H1 (cell line): ENCODE measurements around the gene CTU1. TPM values are rescaled to one million over a fixed set of nuclear protein-coding genes. Genes with fewer than 3 reads are reported as not detected.

Source experiments
- CTCF ChIA-PET: fragments of 300-600 bp; sonication (Branson Sonifier 250); formaldehyde crosslinking; loops from one replicate; lab custom pipeline; 2021; ENCODE audit not compliant: partially characterized antibody; lab: Charles Lee
- POLR2A ChIA-PET: fragments of 300-600 bp; sonication (Branson Sonifier 250); formaldehyde crosslinking; loops from one replicate; lab custom pipeline; 2021; ENCODE audit warnings: inconsistent platforms; ENCODE audit not compliant: partially characterized antibody; lab: Charles Lee
- DNase-seq, 2 experiments: peaks; one replicate each; pipeline versions ENCODE4 v3.0.0 to v3.0.0-alpha.2; 2010 to 2022; ENCODE audit warnings: low spot score in 2 of 2, low read depth in 1 of 2, mixed read lengths in 1 of 2
- FAIRE-seq: peaks from 2 replicates; lab custom pipeline; 2011; peaks lifted over from hg19 to GRCh38; lab: Jason Lieb, UNC
- H2AFZ ChIP-seq: 2 replicates; pipeline ENCODE4 v1.8.1; 2012; ENCODE audit warnings: low read length, inconsistent platforms
- H2AK5ac ChIP-seq: 2 replicates; pipeline ENCODE4 v1.6.1; 2013; ENCODE audit warnings: low read depth, low read length
- H2BK120ac ChIP-seq: replicated peaks from 2 replicates; pipeline ENCODE3; 2013; ENCODE audit warnings: low read depth, low read length, inconsistent platforms
- H2BK12ac ChIP-seq: 2 replicates; pipeline ENCODE4 v1.6.1; 2013; ENCODE audit warnings: low read depth, low read length
- H2BK15ac ChIP-seq: 2 replicates; pipeline ENCODE4 v1.6.1; 2013; ENCODE audit warnings: low read length
- H2BK20ac ChIP-seq: 2 replicates; pipeline ENCODE4 v1.6.1; 2013; ENCODE audit warnings: low read length
- H2BK5ac ChIP-seq: 2 replicates; pipeline ENCODE4 v1.6.1; 2013; ENCODE audit warnings: low read depth, low read length
- H3K14ac ChIP-seq: 2 replicates; pipeline ENCODE4 v1.6.1; 2013; ENCODE audit warnings: inconsistent platforms; ENCODE audit not compliant: insufficient read length
- H3K18ac ChIP-seq: 2 replicates; pipeline ENCODE4 v1.6.1; 2013; ENCODE audit warnings: low read length; ENCODE audit errors: extremely low read depth
- H3K23ac ChIP-seq: 2 replicates; pipeline ENCODE4 v1.6.1; 2013; ENCODE audit warnings: inconsistent platforms; ENCODE audit not compliant: insufficient read length
- H3K23me2 ChIP-seq: 2 replicates; pipeline ENCODE4 v1.6.1; 2013; ENCODE audit warnings: low read depth, low read length
- H3K27ac ChIP-seq: 2 replicates; pipeline ENCODE4 v1.6.1; 2011; ENCODE audit warnings: low read depth, low read length, inconsistent platforms
- H3K27me3 ChIP-seq, 4 experiments: replicated peaks in 1 of 4; 1 replicate in 1 of 4; 2 replicates in 3 of 4; pipeline versions ENCODE4 v1.6.1 to v1.8.1; 2011 to 2013; ENCODE audit warnings: low read length in 3 of 4, mild to moderate bottlenecking in 3 of 4, inconsistent platforms in 2 of 4, mixed read lengths in 2 of 4, moderate library complexity in 1 of 4; ENCODE audit not compliant: control insufficient read depth in 3 of 4, insufficient read depth in 3 of 4; ENCODE audit errors: extremely low read depth in 1 of 4
- H3K36me3 ChIP-seq, 4 experiments: 2 replicates each; pipeline versions ENCODE4 v1.6.1 to v1.8.1; 2011 to 2013; ENCODE audit warnings: mild to moderate bottlenecking in 4 of 4, low read length in 3 of 4, moderate library complexity in 2 of 4, control low read depth in 1 of 4, inconsistent platforms in 1 of 4; ENCODE audit not compliant: insufficient read depth in 4 of 4, control insufficient read depth in 2 of 4
- H3K4ac ChIP-seq: replicated peaks from 2 replicates; pipeline ENCODE3; 2013; ENCODE audit warnings: low read length, low read depth, mixed read lengths, inconsistent platforms; ENCODE audit not compliant: insufficient read length
- H3K4me1 ChIP-seq, 4 experiments: replicated peaks in 1 of 4; 1 replicate in 1 of 4; 2 replicates in 3 of 4; pipeline versions ENCODE4 v1.6.1 to v1.8.1; 2011 to 2013; ENCODE audit warnings: low read length in 3 of 4, inconsistent platforms in 2 of 4, mixed read lengths in 1 of 4; ENCODE audit not compliant: insufficient read depth in 4 of 4, control insufficient read depth in 3 of 4
- H3K4me2 ChIP-seq, 2 experiments: 2 replicates each; pipeline versions ENCODE4 v1.6.1 to v1.8.1; 2011 to 2013; ENCODE audit warnings: low read depth in 2 of 2, low read length in 2 of 2, control low read depth in 1 of 2, inconsistent platforms in 1 of 2, mild to moderate bottlenecking in 1 of 2; ENCODE audit not compliant: insufficient read depth in 1 of 2
- H3K4me3 ChIP-seq, 4 experiments: fragments of 200-600, 300-600 bp in 1 of 4; sonication (generic), shearing (Covaris generic), sonication (Bioruptor Twin) in 1 of 4; 2 replicates each; pipeline versions ENCODE4 v1.5.1 to v1.8.1; 2011 to 2016; ENCODE audit warnings: low read length in 4 of 4, low read depth in 3 of 4, control low read depth in 2 of 4, inconsistent platforms in 2 of 4, mild to moderate bottlenecking in 2 of 4, mixed read lengths in 1 of 4, moderate library complexity in 1 of 4; ENCODE audit not compliant: insufficient read depth in 2 of 4; ENCODE audit errors: extremely low read depth in 1 of 4
- H3K56ac ChIP-seq: replicated peaks from 2 replicates; pipeline ENCODE3; 2013; ENCODE audit warnings: low read depth, mild to moderate bottlenecking, mixed read lengths, low read length, inconsistent platforms; ENCODE audit not compliant: insufficient read length
- H3K79me1 ChIP-seq: 2 replicates; pipeline ENCODE4 v1.6.1; 2013; ENCODE audit warnings: low read depth, low read length, control low read depth
- H3K79me2 ChIP-seq, 2 experiments: 2 replicates each; pipeline versions ENCODE4 v1.6.1 to v1.8.1; 2012 to 2013; ENCODE audit warnings: low read length in 2 of 2, mild to moderate bottlenecking in 2 of 2, inconsistent platforms in 1 of 2; ENCODE audit not compliant: insufficient read depth in 2 of 2, control insufficient read depth in 1 of 2
- H3K9ac ChIP-seq, 4 experiments: replicated peaks in 1 of 4; 1 replicate in 1 of 4; 2 replicates in 3 of 4; pipeline versions ENCODE4 v1.6.1 to v1.8.1; 2011 to 2013; ENCODE audit warnings: low read depth in 3 of 4, low read length in 3 of 4, control low read depth in 2 of 4, mild to moderate bottlenecking in 2 of 4, moderate library complexity in 2 of 4, inconsistent platforms in 1 of 4; ENCODE audit errors: extremely low read depth in 1 of 4
- H3K9me3 ChIP-seq, 2 experiments: 2 replicates each; pipeline versions ENCODE4 v1.6.1 to v1.8.1; 2012 to 2013; ENCODE audit warnings: mild to moderate bottlenecking in 2 of 2, moderate library complexity in 2 of 2, control low read depth in 1 of 2, inconsistent platforms in 1 of 2, low read depth in 1 of 2, low read length in 1 of 2, mixed read lengths in 1 of 2; ENCODE audit not compliant: insufficient read depth in 2 of 2
- H4K20me1 ChIP-seq, 2 experiments: replicated peaks in 1 of 2; 2 replicates each; pipeline versions ENCODE3 to v1.8.1; 2011 to 2013; ENCODE audit warnings: inconsistent platforms in 2 of 2, low read length in 2 of 2, mild to moderate bottlenecking in 1 of 2; ENCODE audit not compliant: insufficient read depth in 2 of 2, control insufficient read depth in 1 of 2
- H4K5ac ChIP-seq: 2 replicates; pipeline ENCODE4 v1.6.1; 2013; ENCODE audit warnings: low read length, low read depth, mixed read lengths, inconsistent platforms; ENCODE audit not compliant: insufficient read length
- H4K8ac ChIP-seq: 2 replicates; pipeline ENCODE4 v1.8.0; 2013; ENCODE audit warnings: mild to moderate bottlenecking, moderate library complexity, low read length, inconsistent platforms; ENCODE audit not compliant: insufficient read depth; ENCODE audit errors: extremely low read depth
- H4K91ac ChIP-seq: replicated peaks from 2 replicates; pipeline ENCODE3; 2013; ENCODE audit warnings: low read length, mixed read lengths, inconsistent platforms; ENCODE audit not compliant: insufficient read length
- CBX5 ChIP-seq: fragments of 300-800, 300-1000 bp; sonication (generic); IDR thresholded peaks from 2 replicates; pipeline ENCODE4 v1.7.1; 2016; ENCODE audit warnings: antibody characterized with exemption, low read length, low read depth
- CREB1 ChIP-seq: IDR thresholded peaks from 2 replicates; pipeline ENCODE4 v1.6.1; 2012; ENCODE audit warnings: inconsistent platforms
- CTBP2 ChIP-seq: IDR thresholded peaks from 2 replicates; pipeline ENCODE4 v1.7.0; 2011; ENCODE audit warnings: borderline replicate concordance, mild to moderate bottlenecking, moderate library complexity, mixed read lengths, low read length; ENCODE audit not compliant: insufficient read depth, insufficient read length
- HDAC6 ChIP-seq: IDR thresholded peaks from one replicate; pipeline ENCODE4 v1.7.1; 2012; ENCODE audit warnings: low read depth, mild to moderate bottlenecking, inconsistent platforms, low read length, moderate library complexity
- KDM5A ChIP-seq: fragments of 200-600 bp; IDR thresholded peaks from 2 replicates; pipeline ENCODE4 v1.7.1; 2012; ENCODE audit warnings: mild to moderate bottlenecking, low read length, inconsistent platforms, mixed read lengths
- NANOG ChIP-seq: IDR thresholded peaks from 2 replicates; pipeline ENCODE4 v1.6.1; 2011; ENCODE audit warnings: low read length, low read depth, mild to moderate bottlenecking, inconsistent platforms; ENCODE audit not compliant: insufficient read depth, poor library complexity, severe bottlenecking
- PHF8 ChIP-seq: fragments of 200-600 bp; sonication (generic); conservative IDR thresholded peaks from 2 replicates; pipeline ENCODE4 v1.7.1; 2012; ENCODE audit warnings: low read depth, mild to moderate bottlenecking, inconsistent platforms, low read length, moderate library complexity
- RBBP5 ChIP-seq: IDR thresholded peaks from 2 replicates; pipeline ENCODE4 v1.7.1; 2012; ENCODE audit warnings: low read depth, mild to moderate bottlenecking, inconsistent platforms, low read length, moderate library complexity, borderline replicate concordance
- RXRA ChIP-seq: IDR thresholded peaks from 2 replicates; pipeline ENCODE4 v1.6.1; 2011; ENCODE audit warnings: low read depth, mild to moderate bottlenecking, low read length, moderate library complexity; ENCODE audit not compliant: insufficient read depth
- SAP30 ChIP-seq: fragments of 300-600 bp; sonication (generic); IDR thresholded peaks from 2 replicates; pipeline ENCODE4 v1.7.1; 2012; ENCODE audit warnings: low read length, moderate library complexity, mild to moderate bottlenecking, inconsistent platforms; ENCODE audit not compliant: insufficient read depth, insufficient replicate concordance
- SIX5 ChIP-seq: IDR thresholded peaks from 2 replicates; pipeline ENCODE4 v1.6.1; 2011; ENCODE audit warnings: mild to moderate bottlenecking, low read depth, low read length
- SP2 ChIP-seq: IDR thresholded peaks from 2 replicates; pipeline ENCODE4 v1.6.1; 2012; ENCODE audit warnings: mild to moderate bottlenecking, low read length, inconsistent platforms
- TBP ChIP-seq: IDR thresholded peaks from 2 replicates; pipeline ENCODE4 v1.6.1; 2011; ENCODE audit warnings: low read depth, low read length, improper control_type of control experiment
- TCF12 ChIP-seq: IDR thresholded peaks from 2 replicates; pipeline ENCODE4 v1.6.1; 2011; ENCODE audit warnings: low read depth, mild to moderate bottlenecking, low read length
- WGBS, 2 experiments: shearing (Covaris generic) in 1 of 2; methylation state at CpG; one replicate each; pipeline versions ENCODE4 v1.1.6 to v1.1.7; 2013 to 2015; ENCODE audit warnings: low lambda C conversion rate in 2 of 2, mixed read lengths in 2 of 2, inconsistent platforms in 1 of 2, low coverage in 1 of 2, missing lambda C conversion rate in 1 of 2; ENCODE audit not compliant: insufficient replicate concordance in 2 of 2, insufficient coverage in 1 of 2, insufficient read length in 1 of 2; ENCODE audit errors: extremely low coverage in 1 of 2, missing lambda C conversion rate in 1 of 2; 5-methylcytosine and 5-hydroxymethylcytosine counted together
- polyA plus RNA-seq, 7 experiments: library from polyadenylated mRNA; depleted of rRNA in 3 of 7; stranded (reverse) in 5 of 7; unstranded in 2 of 7; fragments of >200 nt in 5 of 7; fragments of 200-250 nt in 2 of 7; gene quantifications; 1 replicate in 5 of 7; 2 replicates in 1 of 7; 4 replicates in 1 of 7; pipeline versions ENCODE4 v1.2.1 to v1.2.3, GENCODE V29; 2011 to 2013; ENCODE audit warnings: missing spikeins in 2 of 7, mixed read lengths in 2 of 7
- total RNA-seq: library from RNA; stranded (reverse); fragmentation: NEBNext Ultra II Directional; extraction: Animal tissue kit (Norgen Biotek cat#: 25700); gene quantifications from 2 replicates; pipeline ENCODE4 v1.2.1, GENCODE V29; 2021

The CTU1 gene
- total and polyA plus RNA-seq, 2 of the 8 experiments (the other 6 are each of a cell fraction or from before 2014, with no cell fraction given) = 4.6 to 7.2 TPM

GRCh38 chr19:51060336-51060735 is 47.9 kb downstream of the CTU1 start:
- H3K23ac ChIP-seq = no peak overlapping the region
- H3K4me1 ChIP-seq = peaks cover 0 to under 1% (median 0%) of the 10 kb centered on the region in 4 experiments; a peak in 2 of 7 replicates
- H3K4me2 ChIP-seq = no peak overlapping the region
- H3K23me2 ChIP-seq = peaks cover 13% of the 10 kb centered on the region; the same call in 1 of the 2 replicates
- ChIA-PET POLR2A (no interaction called here), CTCF (no interaction called here)
- H4K5ac ChIP-seq = no peak overlapping the region
- no peak for FAIRE-seq
- no peaks in the 10 kb centered on the region for H3K79me1 ChIP-seq
- H2BK120ac ChIP-seq = no peak overlapping the region
- no peak overlapping the region for H4K8ac ChIP-seq
- no peak overlapping the region for H2AK5ac ChIP-seq
- H4K91ac ChIP-seq = no peak overlapping the region
- H3K36me3 ChIP-seq = no peaks in the 10 kb centered on the region
- no peak for DNase-seq
- H3K9ac ChIP-seq = no peak overlapping the region
- no peak overlapping the region for H2BK5ac ChIP-seq
- H3K56ac ChIP-seq = no peak overlapping the region
- H3K4me3 ChIP-seq = no peak overlapping the region
- WGBS, 2 experiments = 66% methylated on average over 4 of the region's 4 CpGs; no CpG with 5 or more reads in 1 of the 2 experiments
- H3K27ac ChIP-seq = no peak overlapping the region
- no peak overlapping the region for H3K14ac ChIP-seq
- no peaks in the 10 kb centered on the region for H3K9me3 ChIP-seq
- H3K79me2 ChIP-seq = no peaks in the 10 kb centered on the region
- H4K20me1 ChIP-seq = no peaks in the 10 kb centered on the region
- H3K27me3 ChIP-seq = no peaks in the 10 kb centered on the region; a peak in 1 of 7 replicates
- H3K4ac ChIP-seq = no peak overlapping the region
- no peak overlapping the region for H2BK15ac ChIP-seq
- H2BK12ac ChIP-seq = no peak overlapping the region
- H2BK20ac ChIP-seq = no peak overlapping the region
- H3K18ac ChIP-seq = no peak overlapping the region
- no peak overlapping the region for H2AFZ ChIP-seq
- TF ChIP-seq NANOG = no peak
- no peak for TF ChIP-seq HDAC6
- no peak for TF ChIP-seq SAP30
- TF ChIP-seq CTBP2 = no peak
- TF ChIP-seq RBBP5 = no peak
- TF ChIP-seq SP2 = no peak
- no peak for TF ChIP-seq CREB1
- TF ChIP-seq TBP = no peak
- TF ChIP-seq SIX5 = no peak
- no peak for TF ChIP-seq PHF8
- no peak for TF ChIP-seq KDM5A
- no peak for TF ChIP-seq CBX5
- TF ChIP-seq TCF12 = no peak
- no peak for TF ChIP-seq RXRA
